K562 (cell line): ENCODE results near the gene SARS1. TPM values are rescaled to one million over a fixed set of nuclear protein-coding genes. Genes with fewer than 3 reads are reported as not detected.

Source experiments
- BMI1 ChIP-seq: fragments of 150-350 bp; IDR thresholded peaks from 2 replicates; pipeline ENCODE4 v1.6.1; 2014; ENCODE audit warnings: low read length
- KDM1A ChIP-seq, 2 experiments: fragments of 450-650 bp; IDR thresholded peaks; 2 replicates each; pipeline ENCODE4 v1.6.1; 2016; ENCODE audit warnings: mild to moderate bottlenecking in 2 of 2
- MGA ChIP-seq: fragments of 450-650 bp; IDR thresholded peaks from 2 replicates; pipeline ENCODE4 v1.6.1; 2016; ENCODE audit warnings: mild to moderate bottlenecking, moderate library complexity
- MYNN ChIP-seq, 2 experiments: sonication (generic); formaldehyde crosslinking in 1 of 2; IDR thresholded peaks; 2 replicates each; pipeline versions ENCODE4 v1.5.0 to v1.6.1; 2016 to 2020; ENCODE audit warnings: antibody characterized with exemption in 1 of 2, missing genetic modification reagents in 1 of 2
- PRMT5 ChIP-seq: sonication (generic); formaldehyde crosslinking; IDR thresholded peaks from 2 replicates; pipeline ENCODE4 v1.5.0; 2020; ENCODE audit warnings: missing genetic modification reagents
- SRSF1 ChIP-seq: fragments of 200-400 bp; formaldehyde crosslinking; IDR thresholded peaks from 2 replicates; pipeline ENCODE4 v1.6.1; 2017; ENCODE audit warnings: mild to moderate bottlenecking, low read depth, low read length, moderate library complexity
- TAF1 ChIP-seq: IDR thresholded peaks from 2 replicates; pipeline ENCODE4 v1.6.1; 2011; ENCODE audit warnings: mild to moderate bottlenecking, low read length, moderate library complexity; ENCODE audit not compliant: insufficient read depth, control insufficient read depth, severe bottlenecking; ENCODE audit errors: extremely low read depth
- TRIM24 ChIP-seq, 2 experiments: fragments of 450-650 bp; IDR thresholded peaks; 2 replicates each; pipeline ENCODE4 v1.6.1; 2016
- ZBTB43 ChIP-seq: sonication (generic); formaldehyde crosslinking; IDR thresholded peaks from 2 replicates; pipeline ENCODE4 v1.8.0; 2023; ENCODE audit warnings: mild to moderate bottlenecking, missing genetic modification reagents
- ZKSCAN1 ChIP-seq: fragments of 150-350 bp; IDR thresholded peaks from 2 replicates; pipeline ENCODE4 v1.6.1; 2016; ENCODE audit warnings: low read depth, low read length
- polyA plus RNA-seq, 8 experiments: library from polyadenylated mRNA; depleted of rRNA in 4 of 8; stranded (reverse) in 5 of 8; unstranded in 3 of 8; fragments of >200 nt; fragmentation: Nextera tagmentation in 2 of 8; fragmentation: Illumina TruSeq in 1 of 8; extraction: Ambion mirVana in 2 of 8; extraction: Trizol in 1 of 8; gene quantifications; 2 replicates each; pipeline versions ENCODE4 v1.2.1 to v1.2.3, GENCODE V29; 2011 to 2014; ENCODE audit warnings: inconsistent platforms in 1 of 8, missing spikeins in 1 of 8
- total RNA-seq, 7 experiments: library from RNA; depleted of rRNA in 6 of 7; stranded (reverse); fragments of >200 nt in 6 of 7; fragmentation: Illumina TruSeq in 2 of 7; extraction: Trizol in 2 of 7; gene quantifications; 2 replicates each; pipeline versions ENCODE4 v1.2.1 to v1.2.3, GENCODE V29; 2011 to 2021; ENCODE audit warnings: low replicate concordance in 1 of 7
- TF ChIP-seq, protein P1 (sequence below): fragments of 450-650 bp; IDR thresholded peaks from 2 replicates; pipeline ENCODE4 v1.6.1; 2016; ENCODE audit warnings: mild to moderate bottlenecking
- TF ChIP-seq, protein P2 (sequence below): fragments of 450-650 bp; formaldehyde crosslinking; conservative IDR thresholded peaks from 2 replicates; pipeline ENCODE4 v1.4.0; 2022; ENCODE audit warnings: mild to moderate bottlenecking, missing genetic modification characterization

Gene SARS1
- total and polyA plus RNA-seq, 9 of the 15 experiments (the other 6 are each of a cell fraction or from before 2014, with no cell fraction given): 221 to 623 (median 254) TPM

GRCh38 chr1:109216662-109217061, 2.9 kb downstream of the SARS1 start (continued):
- no peak for TF ChIP-seq MGA
- peak; percentile 36 to 46; a peak in 3 of 4 replicates for TF ChIP-seq TRIM24 (IDR thresholded peaks at IDR 0.05)
- peak; percentile 69 to 76; a peak in 3 of 4 replicates for TF ChIP-seq KDM1A (IDR thresholded peaks at IDR 0.05)
- TF ChIP-seq BMI1: no peak
- no peak for TF ChIP-seq PRMT5 (CRISPR knock-in tag)
- no peak for TF ChIP-seq ZKSCAN1
- no peak for TF ChIP-seq TAF1
- TF ChIP-seq, protein P1, sequence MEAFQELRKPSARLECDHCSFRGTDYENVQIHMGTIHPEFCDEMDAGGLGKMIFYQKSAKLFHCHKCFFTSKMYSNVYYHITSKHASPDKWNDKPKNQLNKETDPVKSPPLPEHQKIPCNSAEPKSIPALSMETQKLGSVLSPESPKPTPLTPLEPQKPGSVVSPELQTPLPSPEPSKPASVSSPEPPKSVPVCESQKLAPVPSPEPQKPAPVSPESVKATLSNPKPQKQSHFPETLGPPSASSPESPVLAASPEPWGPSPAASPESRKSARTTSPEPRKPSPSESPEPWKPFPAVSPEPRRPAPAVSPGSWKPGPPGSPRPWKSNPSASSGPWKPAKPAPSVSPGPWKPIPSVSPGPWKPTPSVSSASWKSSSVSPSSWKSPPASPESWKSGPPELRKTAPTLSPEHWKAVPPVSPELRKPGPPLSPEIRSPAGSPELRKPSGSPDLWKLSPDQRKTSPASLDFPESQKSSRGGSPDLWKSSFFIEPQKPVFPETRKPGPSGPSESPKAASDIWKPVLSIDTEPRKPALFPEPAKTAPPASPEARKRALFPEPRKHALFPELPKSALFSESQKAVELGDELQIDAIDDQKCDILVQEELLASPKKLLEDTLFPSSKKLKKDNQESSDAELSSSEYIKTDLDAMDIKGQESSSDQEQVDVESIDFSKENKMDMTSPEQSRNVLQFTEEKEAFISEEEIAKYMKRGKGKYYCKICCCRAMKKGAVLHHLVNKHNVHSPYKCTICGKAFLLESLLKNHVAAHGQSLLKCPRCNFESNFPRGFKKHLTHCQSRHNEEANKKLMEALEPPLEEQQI: peak; percentile 65; the same call in 1 of the 2 replicates
- no peak for TF ChIP-seq MYNN (IDR thresholded peaks at IDR 0.05)
- TF ChIP-seq MYNN (CRISPR knock-in tag; IDR thresholded peaks at IDR 0.05): no peak
- TF ChIP-seq, protein P2, sequence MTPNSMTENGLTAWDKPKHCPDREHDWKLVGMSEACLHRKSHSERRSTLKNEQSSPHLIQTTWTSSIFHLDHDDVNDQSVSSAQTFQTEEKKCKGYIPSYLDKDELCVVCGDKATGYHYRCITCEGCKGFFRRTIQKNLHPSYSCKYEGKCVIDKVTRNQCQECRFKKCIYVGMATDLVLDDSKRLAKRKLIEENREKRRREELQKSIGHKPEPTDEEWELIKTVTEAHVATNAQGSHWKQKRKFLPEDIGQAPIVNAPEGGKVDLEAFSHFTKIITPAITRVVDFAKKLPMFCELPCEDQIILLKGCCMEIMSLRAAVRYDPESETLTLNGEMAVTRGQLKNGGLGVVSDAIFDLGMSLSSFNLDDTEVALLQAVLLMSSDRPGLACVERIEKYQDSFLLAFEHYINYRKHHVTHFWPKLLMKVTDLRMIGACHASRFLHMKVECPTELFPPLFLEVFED (CRISPR knock-in tag): no peak
- 0 out of 2 replicates have a peak, but pooled peaks have one; percentile 25 for TF ChIP-seq ZBTB43 (CRISPR knock-in tag)
- no peak for TF ChIP-seq SRSF1
